Mesenchymal stem cell (in vitro differentiated cells and primary cell): ENCODE data around the gene TSPAN9.

ENCODE experiments used
- DNase-seq: peaks from one replicate; pipeline ENCODE4 v3.0.0-alpha.2; 2013
- H2AFZ ChIP-seq: one replicate; pipeline ENCODE4 v1.6.1; 2013; ENCODE audit warnings: low read depth, mild to moderate bottlenecking, control low read depth, inconsistent platforms, low read length, moderate library complexity
- H2AK5ac ChIP-seq: 2 replicates; pipeline ENCODE4 v1.6.1; 2013; ENCODE audit warnings: low read length, moderate library complexity, mild to moderate bottlenecking, inconsistent platforms; ENCODE audit not compliant: severe bottlenecking
- H2BK120ac ChIP-seq: one replicate; pipeline ENCODE4 v1.6.1; 2013; ENCODE audit warnings: low read depth, mild to moderate bottlenecking, inconsistent platforms, low read length, moderate library complexity
- H2BK12ac ChIP-seq, 2 experiments: one replicate each; pipeline ENCODE4 v1.6.1; 2013; ENCODE audit warnings: inconsistent platforms in 2 of 2, low read length in 2 of 2, mild to moderate bottlenecking in 2 of 2, moderate library complexity in 2 of 2, control low read depth in 1 of 2
- H2BK15ac ChIP-seq: one replicate; pipeline ENCODE4 v1.6.1; 2013; ENCODE audit warnings: mild to moderate bottlenecking, low read depth, inconsistent platforms; ENCODE audit not compliant: poor library complexity, severe bottlenecking
- H2BK5ac ChIP-seq: 2 replicates; pipeline ENCODE4 v1.6.1; 2013; ENCODE audit warnings: low read depth, mild to moderate bottlenecking, low read length, control low read depth, inconsistent platforms; ENCODE audit not compliant: poor library complexity, severe bottlenecking
- H3K14ac ChIP-seq, 2 experiments: one replicate each; pipeline ENCODE4 v1.6.1; 2013; ENCODE audit warnings: inconsistent platforms in 2 of 2, low read length in 2 of 2, control low read depth in 1 of 2, mild to moderate bottlenecking in 1 of 2, moderate library complexity in 1 of 2
- H3K18ac ChIP-seq, 2 experiments: one replicate each; pipeline ENCODE4 v1.6.1; 2013; ENCODE audit warnings: inconsistent platforms in 2 of 2, low read length in 2 of 2, control low read depth in 1 of 2, low read depth in 1 of 2, mild to moderate bottlenecking in 1 of 2
- H3K23ac ChIP-seq, 2 experiments: one replicate each; pipeline ENCODE4 v1.6.1; 2013; ENCODE audit warnings: inconsistent platforms in 2 of 2, low read length in 2 of 2, mild to moderate bottlenecking in 2 of 2, moderate library complexity in 2 of 2, control low read depth in 1 of 2
- H3K27ac ChIP-seq: 2 replicates; pipeline ENCODE4 v1.5.1; 2013; ENCODE audit warnings: mild to moderate bottlenecking, moderate library complexity, low read length, control low read depth, inconsistent platforms; ENCODE audit not compliant: poor library complexity, severe bottlenecking
- H3K27me3 ChIP-seq, 2 experiments: 2 replicates each; pipeline versions ENCODE4 v1.6.1 to v1.7.0; 2013; ENCODE audit warnings: low read length in 2 of 2, mild to moderate bottlenecking in 2 of 2, moderate library complexity in 2 of 2, control low read depth in 1 of 2, inconsistent platforms in 1 of 2; ENCODE audit not compliant: control insufficient read depth in 1 of 2, insufficient read depth in 1 of 2
- H3K36me3 ChIP-seq, 2 experiments: 2 replicates each; pipeline versions ENCODE4 v1.6.1 to v1.7.0; 2013; ENCODE audit warnings: low read length in 2 of 2, control low read depth in 1 of 2, inconsistent platforms in 1 of 2, low read depth in 1 of 2, mild to moderate bottlenecking in 1 of 2; ENCODE audit not compliant: insufficient read depth in 2 of 2, control insufficient read depth in 1 of 2
- H3K4ac ChIP-seq, 2 experiments: one replicate each; pipeline ENCODE4 v1.6.1; 2013; ENCODE audit warnings: inconsistent platforms in 2 of 2, low read length in 2 of 2, mild to moderate bottlenecking in 2 of 2, moderate library complexity in 2 of 2, control low read depth in 1 of 2, low read depth in 1 of 2
- H3K4me1 ChIP-seq: 2 replicates; pipeline ENCODE4 v1.6.1; 2013; ENCODE audit warnings: low read depth, low read length, control low read depth; ENCODE audit not compliant: control insufficient read depth, insufficient read depth
- H3K4me2 ChIP-seq: 2 replicates; pipeline ENCODE4 v1.6.1; 2013; ENCODE audit warnings: low read length, mild to moderate bottlenecking, inconsistent platforms; ENCODE audit not compliant: poor library complexity, severe bottlenecking
- H3K4me3 ChIP-seq, 2 experiments: 2 replicates each; pipeline versions ENCODE4 v1.5.1 to v1.7.0; 2013; ENCODE audit warnings: low read length in 2 of 2, mild to moderate bottlenecking in 2 of 2, control low read depth in 1 of 2, low read depth in 1 of 2; ENCODE audit not compliant: insufficient read depth in 1 of 2
- H3K79me1 ChIP-seq: replicated peaks from 2 replicates; pipeline ENCODE4 v1.6.1; 2013; ENCODE audit warnings: mild to moderate bottlenecking, control low read depth, low read length, inconsistent platforms; ENCODE audit not compliant: poor library complexity, severe bottlenecking
- H3K9ac ChIP-seq: 2 replicates; pipeline ENCODE4 v1.7.0; 2013; ENCODE audit warnings: mild to moderate bottlenecking, low read length, moderate library complexity
- H3K9me3 ChIP-seq: 2 replicates; pipeline ENCODE4 v1.7.0; 2013; ENCODE audit warnings: mild to moderate bottlenecking, low read length; ENCODE audit not compliant: control insufficient read depth
- H4K8ac ChIP-seq: one replicate; pipeline ENCODE4 v1.6.1; 2013; ENCODE audit warnings: inconsistent platforms, mild to moderate bottlenecking, low read length, moderate library complexity
- H4K91ac ChIP-seq: one replicate; pipeline ENCODE4 v1.6.1; 2013; ENCODE audit warnings: mild to moderate bottlenecking, low read length, inconsistent platforms
- WGBS: methylation state at CpG from one replicate; pipeline ENCODE4 v1.1.7; 2013; ENCODE audit warnings: mixed read lengths; 5-methylcytosine and 5-hydroxymethylcytosine counted together

TSPAN9 gene

GRCh38 chr12:3328081-3328480 is 250.9 kb downstream of the TSPAN9 start:
- no peak overlapping the region for H4K8ac ChIP-seq
- H2BK15ac ChIP-seq = no peak overlapping the region
- H3K9ac ChIP-seq = no peak overlapping the region
- H3K18ac ChIP-seq = no peak overlapping the region
- H2BK120ac ChIP-seq = no peak overlapping the region
- no peak overlapping the region for H3K4me2 ChIP-seq
- no peaks in the 10 kb centered on the region for H3K4me1 ChIP-seq
- peaks cover 28 to 45% of the 10 kb centered on the region in 2 experiments for H3K27me3 ChIP-seq
- no peaks in the 10 kb centered on the region for H3K9me3 ChIP-seq
- no peak overlapping the region for H2BK5ac ChIP-seq
- H3K4ac ChIP-seq = no peak overlapping the region
- H2AFZ ChIP-seq = no peak overlapping the region
- no peak overlapping the region for H2BK12ac ChIP-seq
- no peak overlapping the region for H4K91ac ChIP-seq
- H3K36me3 ChIP-seq = no peaks in the 10 kb centered on the region
- H2AK5ac ChIP-seq = no peak overlapping the region
- H3K27ac ChIP-seq = no peak overlapping the region
- no peak for DNase-seq
- no peak overlapping the region for H3K4me3 ChIP-seq
- H3K14ac ChIP-seq = no peak overlapping the region
- H3K23ac ChIP-seq = no peak overlapping the region
- 76% methylated on average over 3 of the region's 4 CpGs for WGBS
- no peaks in the 10 kb centered on the region for H3K79me1 ChIP-seq

GRCh38 chr12:3328571-3328970 is 251.4 kb downstream of the TSPAN9 start:
- DNase-seq = no peak
- H2BK120ac ChIP-seq = no peak overlapping the region
- H3K27me3 ChIP-seq = peaks cover 23 to 46% of the 10 kb centered on the region in 2 experiments
- H3K14ac ChIP-seq = no peak overlapping the region
- H3K4ac ChIP-seq = no peak overlapping the region
- H3K9ac ChIP-seq = no peak overlapping the region
- H3K36me3 ChIP-seq = no peaks in the 10 kb centered on the region
- no peak overlapping the region for H4K91ac ChIP-seq
- H3K4me3 ChIP-seq = no peak overlapping the region
- no peak overlapping the region for H2BK12ac ChIP-seq
- no peak overlapping the region for H2AK5ac ChIP-seq
- no peak overlapping the region for H4K8ac ChIP-seq
- H2AFZ ChIP-seq = no peak overlapping the region
- H3K9me3 ChIP-seq = no peaks in the 10 kb centered on the region
- no peak overlapping the region for H3K18ac ChIP-seq
- WGBS = 84% methylated on average over 14 of the region's 14 CpGs
- H3K79me1 ChIP-seq = no peaks in the 10 kb centered on the region
- no peaks in the 10 kb centered on the region for H3K4me1 ChIP-seq
- no peak overlapping the region for H3K4me2 ChIP-seq
- no peak overlapping the region for H2BK5ac ChIP-seq
- H2BK15ac ChIP-seq = no peak overlapping the region
- no peak overlapping the region for H3K23ac ChIP-seq
- H3K27ac ChIP-seq = no peak overlapping the region

- H3K9me3 ChIP-seq = no peaks in the 10 kb centered on the region
- H4K91ac ChIP-seq = no peak overlapping the region
- no peak overlapping the region for H3K4ac ChIP-seq
- no peaks in the 10 kb centered on the region for H3K79me1 ChIP-seq
- H3K27ac ChIP-seq = no peak overlapping the region
- no peaks in the 10 kb centered on the region for H3K4me1 ChIP-seq
- no peak for DNase-seq
- H3K4me2 ChIP-seq = no peak overlapping the region
- no peak overlapping the region for H2AFZ ChIP-seq
- no peak overlapping the region for H2BK15ac ChIP-seq
- H3K4me3 ChIP-seq = no peak overlapping the region
- WGBS = 56% methylated on average over 6 of the region's 6 CpGs
- H2AK5ac ChIP-seq = no peak overlapping the region
- H3K9ac ChIP-seq = no peak overlapping the region
- H3K23ac ChIP-seq = no peak overlapping the region
- no peak overlapping the region for H2BK120ac ChIP-seq
- no peak overlapping the region for H3K18ac ChIP-seq
- H2BK12ac ChIP-seq = no peak overlapping the region
- H2BK5ac ChIP-seq = no peak overlapping the region
- no peak overlapping the region for H4K8ac ChIP-seq
- H3K36me3 ChIP-seq = no peaks in the 10 kb centered on the region
- peaks cover 16 to 44% of the 10 kb centered on the region in 2 experiments for H3K27me3 ChIP-seq
- no peak overlapping the region for H3K14ac ChIP-seq
Observed at GRCh38 chr12:3329361-3329760, 252.2 kb downstream of the TSPAN9 start.

GRCh38 chr12:3330976-3331510 is 253.9 kb downstream of the TSPAN9 start:
- Histone ChIP-seq H3K9ac (no peak overlapping the region), H2AK5ac (no peak overlapping the region), H3K79me1 (no peaks in the 10 kb centered on the region), H2BK5ac (no peak overlapping the region), H3K4me1 (no peaks in the 10 kb centered on the region), H3K4me2 (no peak overlapping the region), H3K23ac (no peak overlapping the region), H2BK15ac (no peak overlapping the region), H3K14ac (no peak overlapping the region), H4K91ac (no peak overlapping the region), H3K27ac (no peak overlapping the region), H3K36me3 (no peaks in the 10 kb centered on the region), H3K18ac (no peak overlapping the region), H2BK120ac (no peak overlapping the region), H4K8ac (no peak overlapping the region), H2BK12ac (no peak overlapping the region), H3K4me3 (no peak overlapping the region), H3K4ac (no peak overlapping the region), H3K9me3 (no peaks in the 10 kb centered on the region), H3K27me3 (peaks cover 17 to 56% of the 10 kb centered on the region in 2 experiments), H2AFZ (no peak overlapping the region)
- WGBS = 76% methylated on average over 7 of the region's 7 CpGs
- no peak for DNase-seq
